ENCODE data around the gene EGFR.
"Not testable (repeated sequence)": the region's sequence is repeated elsewhere in the genome, so short reads cannot be mapped to it uniquely, and the experiment has no call there.

The EGFR gene

GRCh38 chr7:55152516-55152915 is 133.7 kb downstream of the EGFR start:
- no peak for DNase-seq

- no peak for DNase-seq
Observed at GRCh38 chr7:55154096-55154495, 135.3 kb downstream of the EGFR start.

- DNase-seq = no peak
Observed at GRCh38 chr7:55155351-55156117, 136.7 kb downstream of the EGFR start.

GRCh38 chr7:55156919-55157763 is 138.3 kb downstream of the EGFR start:
- no peak for DNase-seq

GRCh38 chr7:55157764-55158105 is 138.9 kb downstream of the EGFR start:
- DNase-seq = no peak

GRCh38 chr7:55158541-55159382 is 139.9 kb downstream of the EGFR start:
- DNase-seq = no peak

- DNase-seq = no peak
Observed at GRCh38 chr7:55160539-55160938, 141.7 kb downstream of the EGFR start.

GRCh38 chr7:55161154-55161687 is 142.4 kb downstream of the EGFR start:
- no peak for DNase-seq

- DNase-seq = no peak
Observed at GRCh38 chr7:55162476-55162875, 143.7 kb downstream of the EGFR start.

GRCh38 chr7:55163733-55164132 is 144.9 kb downstream of the EGFR start:
- no peak for DNase-seq

GRCh38 chr7:55164527-55164926 is 145.7 kb downstream of the EGFR start:
- DNase-seq = no peak

GRCh38 chr7:55165176-55165861 is 146.5 kb downstream of the EGFR start:
- DNase-seq = no peak

- not testable (repeated sequence) for DNase-seq
Observed at GRCh38 chr7:55167296-55167695, 148.5 kb downstream of the EGFR start.

- DNase-seq = no peak
Observed at GRCh38 chr7:55170335-55171069, 151.7 kb downstream of the EGFR start.

- DNase-seq = no peak
Observed at GRCh38 chr7:55171157-55171556, 152.3 kb downstream of the EGFR start.

- DNase-seq = no peak
Observed at GRCh38 chr7:55172161-55172560, 153.3 kb downstream of the EGFR start.

GRCh38 chr7:55172881-55173609 is 154.2 kb downstream of the EGFR start:
- no peak for DNase-seq

- DNase-seq = no peak
Observed at GRCh38 chr7:55173671-55174070, 154.9 kb downstream of the EGFR start.

GRCh38 chr7:55174456-55174855 is 155.6 kb downstream of the EGFR start:
- no peak for DNase-seq

GRCh38 chr7:55174856-55175255 is 156.0 kb downstream of the EGFR start:
- no peak for DNase-seq

- no peak for DNase-seq
Observed at GRCh38 chr7:55177068-55177530, 158.3 kb downstream of the EGFR start.

Data from CD4-positive, alpha-beta T cell treated with Interleukin-12 subunit alpha and Interleukin-12 subunit beta, for 1 hour (primary cell).